Omental fat pad (tissue), 4 donors: Measurements from ENCODE around the gene DNAJC11. TPM values are rescaled to one million over a fixed set of nuclear protein-coding genes. Genes with fewer than 3 reads are reported as not detected.

Experiments
- ATAC-seq: fragments of 150-250 bp; one replicate; pipeline ENCODE4 v1.9.1; 2016; ENCODE audit warnings: mild to moderate bottlenecking, moderate library complexity; ENCODE audit not compliant: low FRiP score
- DNase-seq: peaks from one replicate; pipeline ENCODE4 v3.0.0-alpha.2; 2019; ENCODE audit warnings: low spot score
- CTCF ChIP-seq, 3 donors: fragments of 450-650 bp; IDR thresholded peaks; one replicate each; pipeline ENCODE4 v1.5.1; 2016 to 2017; ENCODE audit warnings: antibody characterized with exemption in 3 of 3, mild to moderate bottlenecking in 3 of 3, moderate library complexity in 2 of 3
- total RNA-seq, 4 donors: library from RNA; depleted of rRNA; stranded (reverse); fragments of >200 nt; gene quantifications; one replicate each; pipeline ENCODE4 v1.1.0, GENCODE V29; 2016

The DNAJC11 gene
- total RNA-seq, 4 donors from 2014 or later, result 26.2 to 50.9 (median 30.5) TPM

- no peak for DNase-seq
- no peak for ATAC-seq
- TF ChIP-seq CTCF (IDR thresholded peaks at IDR 0.05), result no peak
These were observed 108.6 kb downstream of the DNAJC11 start for GRCh38 chr1:6592865-6593593.

- ATAC-seq, result no peak
- no peak for TF ChIP-seq CTCF (IDR thresholded peaks at IDR 0.05)
- DNase-seq, result no peak
These were observed 109.2 kb downstream of the DNAJC11 start for GRCh38 chr1:6592441-6592840.

GRCh38 chr1:6591644-6592043 lies 110.0 kb downstream of the DNAJC11 start:
- TF ChIP-seq CTCF (IDR thresholded peaks at IDR 0.05), result no peak
- ATAC-seq (no peak), DNase-seq (no peak)

- peak; percentile 30 for ATAC-seq
- no peak for DNase-seq
- no peak for TF ChIP-seq CTCF (IDR thresholded peaks at IDR 0.05)
These were observed 110.4 kb downstream of the DNAJC11 start for GRCh38 chr1:6591222-6591621.

GRCh38 chr1:6590046-6590445 lies 111.6 kb downstream of the DNAJC11 start:
- DNase-seq, result no peak
- TF ChIP-seq CTCF (IDR thresholded peaks at IDR 0.05), result no peak
- ATAC-seq, result no peak

- no peak for TF ChIP-seq CTCF (IDR thresholded peaks at IDR 0.05)
- ATAC-seq (no peak), DNase-seq (no peak)
These were observed 112.6 kb downstream of the DNAJC11 start for GRCh38 chr1:6588893-6589520.
